Measurements from ENCODE around the gene SERAC1.
"Not testable (repeated sequence)": the region's sequence is repeated elsewhere in the genome, so short reads cannot be mapped to it uniquely, and the experiment has no call there.

SERAC1 gene

GRCh38 chr6:158175111-158175510 lies 7.0 kb upstream of the SERAC1 start:
- H3K36me3 ChIP-seq (ENCODE audit: insufficient read depth, low read length) = peaks cover 31% of the 10 kb centered on the region
- H3K4me3 ChIP-seq = no peak overlapping the region
- H3K27ac ChIP-seq = no peak overlapping the region
- H3K9me3 ChIP-seq (ENCODE audit: low read depth, low read length) = no peaks in the 10 kb centered on the region
- DNase-seq (ENCODE audit: low read depth, low spot score) = no peak
- H3K9ac ChIP-seq (ENCODE audit: insufficient read length) = no peak overlapping the region
- TF ChIP-seq FOXP2 (optimal IDR thresholded peaks at IDR 0.05; ENCODE audit: control extremely low read depth, extremely low read length, insufficient read depth) (no peak), POLR2AphosphoS5 (IDR thresholded peaks at IDR 0.05; ENCODE audit: borderline replicate concordance, low read depth, low read length) (no peak), EZH2 (IDR thresholded peaks at IDR 0.05) (no peak)

GRCh38 chr6:158174514-158174913 lies 6.5 kb upstream of the SERAC1 start:
- peaks cover 31% of the 10 kb centered on the region for H3K36me3 ChIP-seq (ENCODE audit: insufficient read depth, low read length)
- TF ChIP-seq EZH2 (IDR thresholded peaks at IDR 0.05) (no peak), FOXP2 (optimal IDR thresholded peaks at IDR 0.05; ENCODE audit: control extremely low read depth, extremely low read length, insufficient read depth) (no peak), POLR2AphosphoS5 (IDR thresholded peaks at IDR 0.05; ENCODE audit: borderline replicate concordance, low read depth, low read length) (no peak)
- no peak for DNase-seq (ENCODE audit: low read depth, low spot score)
- H3K4me3 ChIP-seq = no peak overlapping the region
- H3K9me3 ChIP-seq (ENCODE audit: low read depth, low read length) = no peaks in the 10 kb centered on the region
- no peak overlapping the region for H3K9ac ChIP-seq (ENCODE audit: insufficient read length)
- H3K27ac ChIP-seq = no peak overlapping the region

DNA sequence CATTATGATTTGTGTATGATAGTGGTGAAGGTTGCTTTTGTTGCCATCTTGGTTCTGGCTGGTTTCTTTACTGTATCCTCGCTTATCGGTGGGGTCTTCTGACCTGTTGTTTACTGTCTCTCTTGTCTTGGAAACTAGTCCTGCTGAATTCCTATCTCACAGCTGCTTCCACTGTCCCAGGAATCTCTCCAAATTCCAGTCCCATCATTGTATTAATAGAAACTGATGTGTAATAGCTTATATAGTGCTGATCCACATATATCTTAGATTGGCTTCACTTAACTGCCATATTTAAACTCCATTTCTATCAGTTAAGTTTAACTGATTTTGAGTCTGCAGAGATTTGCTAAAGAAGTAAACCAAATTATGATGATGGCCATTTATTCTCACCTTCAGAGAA lies 6.0 kb upstream of the SERAC1 start:
- H3K9me3 ChIP-seq (ENCODE audit: low read depth, low read length) = no peaks in the 10 kb centered on the region
- no peak for DNase-seq (ENCODE audit: low read depth, low spot score)
- no peak overlapping the region for H3K4me3 ChIP-seq
- H3K9ac ChIP-seq (ENCODE audit: insufficient read length) = no peak overlapping the region
- H3K36me3 ChIP-seq (ENCODE audit: insufficient read depth, low read length) = peaks cover 31% of the 10 kb centered on the region
- TF ChIP-seq POLR2AphosphoS5 (IDR thresholded peaks at IDR 0.05; ENCODE audit: borderline replicate concordance, low read depth, low read length) (no peak), EZH2 (IDR thresholded peaks at IDR 0.05) (no peak), FOXP2 (optimal IDR thresholded peaks at IDR 0.05; ENCODE audit: control extremely low read depth, extremely low read length, insufficient read depth) (no peak)
- H3K27ac ChIP-seq = no peak overlapping the region

DNA sequence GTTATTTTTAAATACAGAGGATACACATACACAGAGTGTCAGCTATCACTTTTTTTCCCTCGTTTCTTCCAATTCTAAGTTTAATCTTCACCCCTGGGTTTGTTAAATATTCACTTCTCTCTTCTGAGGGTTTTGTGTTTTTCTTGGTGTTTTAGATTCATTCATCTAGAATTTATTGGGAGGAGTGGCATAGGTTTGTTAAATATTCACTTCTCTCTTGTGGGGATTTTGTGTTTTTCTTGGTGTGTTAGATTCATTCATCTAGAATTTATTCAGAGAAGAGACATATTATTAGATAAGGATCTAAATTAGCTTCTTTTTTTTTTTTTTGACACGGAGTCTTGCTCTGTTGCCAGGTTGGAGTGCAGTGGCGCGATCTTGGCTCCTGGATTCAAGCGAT lies 3.9 kb upstream of the SERAC1 start:
- no peak for DNase-seq (ENCODE audit: low read depth, low spot score)
- Histone ChIP-seq H3K27ac (no peak overlapping the region), H3K4me3 (no peak overlapping the region), H3K36me3 (ENCODE audit: insufficient read depth, low read length) (peaks cover 28% of the 10 kb centered on the region), H3K9ac (ENCODE audit: insufficient read length) (no peak overlapping the region), H3K9me3 (ENCODE audit: low read depth, low read length) (no peaks in the 10 kb centered on the region)
- TF ChIP-seq POLR2AphosphoS5 (IDR thresholded peaks at IDR 0.05; ENCODE audit: borderline replicate concordance, low read depth, low read length) (no peak), EZH2 (IDR thresholded peaks at IDR 0.05) (no peak), FOXP2 (optimal IDR thresholded peaks at IDR 0.05; ENCODE audit: control extremely low read depth, extremely low read length, insufficient read depth) (no peak)

DNA sequence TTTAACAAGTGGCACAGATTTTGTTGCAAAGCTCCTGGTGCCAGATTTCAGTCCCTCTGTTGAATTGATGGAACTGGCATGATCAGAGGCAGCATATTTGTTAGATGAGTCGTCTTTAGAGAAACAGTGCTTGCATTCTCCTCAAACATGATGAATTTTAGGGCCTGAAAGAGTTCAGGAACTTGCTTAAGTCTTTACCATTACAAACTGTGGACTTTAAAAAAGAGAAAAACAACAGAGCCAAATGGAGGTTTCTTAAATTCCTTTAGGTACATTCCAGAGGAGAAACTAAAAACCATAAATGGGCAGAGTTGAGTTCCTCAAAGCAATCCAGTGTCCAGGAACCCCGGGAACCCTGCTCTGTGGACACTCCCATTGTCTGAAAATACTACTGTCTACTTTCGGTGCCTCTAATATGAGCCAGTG lies 2.6 kb upstream of the SERAC1 start:
- no peak for DNase-seq (ENCODE audit: low read depth, low spot score)
- peaks cover 24% of the 10 kb centered on the region for H3K36me3 ChIP-seq (ENCODE audit: insufficient read depth, low read length)
- TF ChIP-seq POLR2AphosphoS5 (IDR thresholded peaks at IDR 0.05; ENCODE audit: borderline replicate concordance, low read depth, low read length) (no peak), FOXP2 (optimal IDR thresholded peaks at IDR 0.05; ENCODE audit: control extremely low read depth, extremely low read length, insufficient read depth) (no peak), EZH2 (IDR thresholded peaks at IDR 0.05) (no peak)
- H3K9me3 ChIP-seq (ENCODE audit: low read depth, low read length) = no peaks in the 10 kb centered on the region
- no peak overlapping the region for H3K9ac ChIP-seq (ENCODE audit: insufficient read length)
- H3K27ac ChIP-seq = 0 out of 2 replicates have a peak overlapping the region, but pooled peaks have one; percentile 9
- H3K4me3 ChIP-seq = no peak overlapping the region

DNA sequence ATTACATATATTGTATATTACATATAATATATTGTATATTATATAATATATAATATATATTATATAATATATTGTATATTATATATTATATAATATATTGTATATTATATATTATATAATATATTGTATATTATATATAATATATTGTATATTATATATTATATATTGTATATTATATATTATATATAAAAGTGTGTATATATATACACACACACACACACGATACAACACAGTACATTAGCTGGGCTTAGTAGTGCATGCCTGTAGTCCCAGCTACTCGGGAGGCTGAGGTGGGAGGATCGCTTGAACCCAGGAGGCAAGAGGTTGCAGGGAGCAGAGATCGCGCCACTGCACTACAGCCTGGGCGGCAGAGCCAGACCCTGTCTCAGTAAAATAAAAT lies 1.6 kb upstream of the SERAC1 start:
- H3K9me3 ChIP-seq (ENCODE audit: low read depth, low read length); H3K9ac ChIP-seq (ENCODE audit: insufficient read length); DNase-seq (ENCODE audit: low read depth, low spot score); H3K27ac ChIP-seq; H3K4me3 ChIP-seq: not testable (repeated sequence)
- peaks cover 23% of the 10 kb centered on the region for H3K36me3 ChIP-seq (ENCODE audit: insufficient read depth, low read length)

DNA sequence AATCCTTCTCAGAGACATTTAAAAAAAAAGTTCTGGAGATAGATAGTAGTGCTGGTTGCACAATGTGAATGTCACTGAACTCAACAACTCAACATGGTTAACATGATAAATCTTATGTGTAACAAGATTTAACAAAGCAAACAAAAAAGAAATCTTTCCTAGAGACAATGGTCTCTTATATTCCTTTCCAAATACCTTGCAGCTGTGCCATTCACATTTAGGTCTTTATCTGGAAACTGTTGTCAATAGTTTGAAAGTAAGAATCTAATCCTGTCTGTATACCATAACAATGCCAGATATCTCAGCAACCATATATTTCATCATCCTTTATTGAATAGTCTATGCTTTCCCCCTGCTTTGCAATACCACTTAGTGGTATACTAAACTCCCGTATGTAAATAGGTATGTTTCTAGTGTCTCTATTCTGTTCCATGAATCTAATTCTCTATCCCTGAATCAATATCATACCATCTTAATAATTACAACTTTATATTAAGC lies 2.1 kb downstream of the SERAC1 start:
- no peak overlapping the region for H3K4me3 ChIP-seq
- TF ChIP-seq FOXP2 (optimal IDR thresholded peaks at IDR 0.05; ENCODE audit: control extremely low read depth, extremely low read length, insufficient read depth) (no peak), EZH2 (IDR thresholded peaks at IDR 0.05) (no peak), POLR2AphosphoS5 (IDR thresholded peaks at IDR 0.05; ENCODE audit: borderline replicate concordance, low read depth, low read length) (no peak)
- no peak for DNase-seq (ENCODE audit: low read depth, low spot score)
- H3K27ac ChIP-seq = no peak overlapping the region
- H3K36me3 ChIP-seq (ENCODE audit: insufficient read depth, low read length) = peaks cover 9% of the 10 kb centered on the region
- no peaks in the 10 kb centered on the region for H3K9me3 ChIP-seq (ENCODE audit: low read depth, low read length)
- H3K9ac ChIP-seq (ENCODE audit: insufficient read length) = no peak overlapping the region

GRCh38 chr6:158164579-158165170 lies 3.4 kb downstream of the SERAC1 start:
- TF ChIP-seq EZH2 (IDR thresholded peaks at IDR 0.05) = no peak
- no peak for TF ChIP-seq FOXP2 (optimal IDR thresholded peaks at IDR 0.05; ENCODE audit: control extremely low read depth, extremely low read length, insufficient read depth)
- TF ChIP-seq POLR2AphosphoS5 (IDR thresholded peaks at IDR 0.05; ENCODE audit: borderline replicate concordance, low read depth, low read length) = no peak
- H3K9ac ChIP-seq (ENCODE audit: insufficient read length) = no peak overlapping the region
- H3K36me3 ChIP-seq (ENCODE audit: insufficient read depth, low read length) = no peaks in the 10 kb centered on the region; the same call in 1 of the 2 replicates
- H3K9me3 ChIP-seq (ENCODE audit: low read depth, low read length) = no peaks in the 10 kb centered on the region; the same call in 1 of the 2 replicates
- DNase-seq (ENCODE audit: low read depth, low spot score) = no peak
- no peak overlapping the region for H3K4me3 ChIP-seq
- H3K27ac ChIP-seq = no peak overlapping the region
